CD4-positive, alpha-beta T cell (primary cell): ENCODE data around the gene FEN1. TPM values are rescaled to one million over a fixed set of nuclear protein-coding genes. Genes with fewer than 3 reads are reported as not detected.

Experiments
- ATAC-seq: fragments of 200-7000 bp; cut with Tn5 transposase; one replicate; pipeline ENCODE4 v1.10.0; 2022; ENCODE audit warnings: mild to moderate bottlenecking; ENCODE audit not compliant: poor library complexity
- CTCF ChIA-PET: fragments of 350-600 bp; sonication (Branson Sonifier 250); formaldehyde crosslinking; loops from one replicate; lab custom pipeline; 2021; ENCODE audit warnings: antibody characterized with exemption, inconsistent platforms; lab: Charles Lee
- POLR2A ChIA-PET: fragments of 350-600 bp; sonication (Branson Sonifier 250); formaldehyde crosslinking; loops from one replicate; lab custom pipeline; 2021; ENCODE audit warnings: antibody characterized with exemption, inconsistent platforms; lab: Charles Lee
- DNase-seq, 14 experiments: peaks; one replicate each; pipeline ENCODE4 v3.0.0-alpha.2; 2013 to 2020; ENCODE audit warnings: mixed read lengths in 2 of 14
- H3K27ac ChIP-seq, 2 donors: one replicate each; pipeline versions ENCODE4 v1.5.1 to v1.7.0; 2013; ENCODE audit warnings: low read length in 2 of 2, low read depth in 1 of 2, mild to moderate bottlenecking in 1 of 2
- H3K27me3 ChIP-seq, 2 experiments: 1 replicate in 1 of 2; 2 replicates in 1 of 2; pipeline versions ENCODE4 v1.6.1 to v1.7.0; 2013; ENCODE audit warnings: low read length in 2 of 2, control low read depth in 1 of 2, mild to moderate bottlenecking in 1 of 2, moderate library complexity in 1 of 2; ENCODE audit not compliant: insufficient read depth in 2 of 2, control insufficient read depth in 1 of 2
- H3K36me3 ChIP-seq: one replicate; pipeline ENCODE4 v1.6.1; 2013; ENCODE audit warnings: low read length, control low read depth; ENCODE audit not compliant: insufficient read depth
- H3K4me1 ChIP-seq: one replicate; pipeline ENCODE4 v1.6.1; 2013; ENCODE audit warnings: low read length, control low read depth; ENCODE audit not compliant: insufficient read depth
- H3K4me3 ChIP-seq: one replicate; pipeline ENCODE4 v1.5.1; 2013; ENCODE audit warnings: mild to moderate bottlenecking, low read length, moderate library complexity
- H3K9me3 ChIP-seq, 2 experiments: 1 replicate in 1 of 2; 2 replicates in 1 of 2; pipeline versions ENCODE4 v1.6.1 to v1.7.0; 2013; ENCODE audit warnings: low read length in 2 of 2, mild to moderate bottlenecking in 2 of 2, control low read depth in 1 of 2, moderate library complexity in 1 of 2; ENCODE audit not compliant: control insufficient read depth in 1 of 2, insufficient read depth in 1 of 2
- H3K27ac Mint-ChIP-seq: one replicate; pipeline ENCODE4 v1.8.0; 2020; ENCODE audit warnings: mixed read lengths
- H3K27me3 Mint-ChIP-seq: one replicate; pipeline ENCODE4 v1.8.0; 2021; ENCODE audit warnings: mixed read lengths
- H3K36me3 Mint-ChIP-seq: one replicate; pipeline ENCODE4 v1.8.0; 2021; ENCODE audit warnings: low read depth, mixed read lengths
- H3K4me1 Mint-ChIP-seq: one replicate; pipeline ENCODE4 v1.8.0; 2021; ENCODE audit warnings: low read depth, mixed read lengths
- H3K4me3 Mint-ChIP-seq: one replicate; pipeline ENCODE4 v1.8.0; 2020; ENCODE audit warnings: mild to moderate bottlenecking, mixed read lengths
- H3K9me3 Mint-ChIP-seq: one replicate; pipeline ENCODE4 v1.8.0; 2020; ENCODE audit warnings: mixed read lengths
- CTCF ChIP-seq: fragments of 200-600 bp; IDR thresholded peaks from one replicate; pipeline ENCODE4 v1.8.0; 2022; ENCODE audit warnings: antibody characterized with exemption, mild to moderate bottlenecking
- intact Hi-C, 2 experiments: fragments of 100-400 bp; cut with DNase I in 1 of 2; cut with micrococcal nuclease in 1 of 2; formaldehyde crosslinking; loops; one replicate each; pipeline versions ENCODE4 v1.15.1 to v1.9.0; 2023 to 2025; cut with DNase I, micrococcal nuclease
- total RNA-seq, 174 experiments: library from RNA in 2 of 174; stranded (reverse) in 2 of 174; gene quantifications; one replicate each; pipeline ENCODE4 v1.2.3 and lab custom pipeline; 2021 to 2026

FEN1 gene
- total RNA-seq, 2 experiments from 2014 or later: 7.5 to 9.1 TPM

DNA sequence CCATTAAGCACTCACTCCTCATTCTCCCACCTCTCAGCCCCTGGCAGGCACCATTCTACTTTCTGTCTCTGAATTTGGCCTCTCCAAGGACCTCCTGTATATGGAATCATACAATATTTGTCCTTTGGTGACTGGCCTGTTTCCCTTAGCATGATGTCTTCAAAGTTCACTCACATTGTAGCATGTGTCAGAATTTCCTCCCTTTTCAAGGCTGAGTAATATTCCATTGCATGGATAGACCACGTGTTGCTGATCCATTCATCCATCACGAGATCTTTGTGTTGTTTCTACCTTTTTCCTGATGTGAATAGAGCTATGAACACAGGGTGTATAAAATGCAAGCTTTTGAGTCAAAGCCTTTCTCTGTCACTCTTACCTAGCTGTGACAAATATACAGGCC is 47.0 kb downstream of the FEN1 start:
- intact Hi-C loops: no loop called here
- no peak overlapping the region for H3K27ac ChIP-seq
- Mint-ChIP-seq H3K27me3 (no peaks in the 10 kb centered on the region), H3K27ac (no peak overlapping the region), H3K4me1 (peaks cover 4% of the 10 kb centered on the region), H3K4me3 (no peak overlapping the region), H3K9me3 (no peaks in the 10 kb centered on the region), H3K36me3 (no peaks in the 10 kb centered on the region)
- peaks cover 6% of the 10 kb centered on the region for H3K4me1 ChIP-seq
- POLR2A ChIA-PET: no interaction called here
- peaks cover 0 to 4% of the 10 kb centered on the region in 2 experiments for H3K9me3 ChIP-seq
- no peaks in the 10 kb centered on the region for H3K27me3 ChIP-seq
- no peak for DNase-seq
- no peak overlapping the region for H3K4me3 ChIP-seq
- ATAC-seq: no peak
- no peak for TF ChIP-seq CTCF
- no peaks in the 10 kb centered on the region for H3K36me3 ChIP-seq
- CTCF ChIA-PET: no interaction called here

GRCh38 chr11:61840371-61840770 is 47.7 kb downstream of the FEN1 start:
- CTCF ChIA-PET: no interaction called here
- peaks cover 0 to 4% of the 10 kb centered on the region in 2 experiments for H3K9me3 ChIP-seq

GRCh38 chr11:61841636-61842527 is 49.2 kb downstream of the FEN1 start:
- Histone ChIP-seq H3K36me3 (no peaks in the 10 kb centered on the region), H3K4me1 (no peaks in the 10 kb centered on the region), H3K4me3 (no peak overlapping the region), H3K9me3 (peaks cover 0 to 4% of the 10 kb centered on the region in 2 experiments), H3K27me3 (no peaks in the 10 kb centered on the region), H3K27ac (no peak overlapping the region)
- ChIA-PET POLR2A (no interaction called here), CTCF (interaction anchor here (0.7 kb wide), 1 partner anchor 167 kb away, joined by 3 read pairs; no protein-coding TSS in a partner anchor)
- Mint-ChIP-seq H3K27me3 (no peaks in the 10 kb centered on the region), H3K4me1 (no peaks in the 10 kb centered on the region), H3K27ac (no peak overlapping the region), H3K4me3 (no peak overlapping the region), H3K36me3 (no peaks in the 10 kb centered on the region), H3K9me3 (no peaks in the 10 kb centered on the region)
- TF ChIP-seq CTCF: no peak
- DNase-seq (no peak), ATAC-seq (no peak)
- intact Hi-C loops: no loop called here

More at GRCh38 chr11:61840371-61840770, 47.7 kb downstream of the FEN1 start:
- DNase-seq (peak in 1 of 14 experiments; percentile 4), ATAC-seq (no peak)
- Mint-ChIP-seq H3K4me1 (no peaks in the 10 kb centered on the region), H3K36me3 (no peaks in the 10 kb centered on the region), H3K27ac (no peak overlapping the region), H3K4me3 (no peak overlapping the region), H3K9me3 (no peaks in the 10 kb centered on the region), H3K27me3 (no peaks in the 10 kb centered on the region)
- no peak overlapping the region for H3K4me3 ChIP-seq
- H3K36me3 ChIP-seq: no peaks in the 10 kb centered on the region
- intact Hi-C loops: no loop called here
- POLR2A ChIA-PET: no interaction called here
- no peaks in the 10 kb centered on the region for H3K4me1 ChIP-seq
- H3K27ac ChIP-seq: no peak overlapping the region
- no peak for TF ChIP-seq CTCF
- no peaks in the 10 kb centered on the region for H3K27me3 ChIP-seq
